K562 (cell line): Measurements from ENCODE around the gene KAZALD1. TPM values are rescaled to one million over a fixed set of nuclear protein-coding genes. Genes with fewer than 3 reads are reported as not detected.

Experiments used
- CBX8 ChIP-seq: fragments of 200-600 bp; sonication (generic); IDR thresholded peaks from 2 replicates; pipeline ENCODE4 v1.6.1; 2012; ENCODE audit warnings: borderline replicate concordance, mixed run types, low read depth, mild to moderate bottlenecking, moderate library complexity, mixed read lengths, low read length, control low read depth, inconsistent platforms; ENCODE audit not compliant: poor library complexity, severe bottlenecking; ENCODE audit errors: extremely low read depth
- CREB1 ChIP-seq, 2 experiments: sonication (generic) in 1 of 2; formaldehyde crosslinking in 1 of 2; IDR thresholded peaks; 2 replicates each; pipeline versions ENCODE4 v1.6.1 to v1.8.0; 2012 to 2022; ENCODE audit warnings: inconsistent platforms in 1 of 2, mild to moderate bottlenecking in 1 of 2, missing genetic modification reagents in 1 of 2, moderate library complexity in 1 of 2
- CUX1 ChIP-seq: fragments of 200-800 bp; sonication (Bioruptor generic); IDR thresholded peaks from 2 replicates; pipeline ENCODE4 v1.6.1; 2016; ENCODE audit warnings: missing genetic modification characterization, missing compliant biosample characterization
- GABPB1 ChIP-seq: sonication (generic); formaldehyde crosslinking; IDR thresholded peaks from 2 replicates; pipeline ENCODE4 v1.8.0; 2022; ENCODE audit warnings: mild to moderate bottlenecking, missing genetic modification reagents
- PML ChIP-seq: IDR thresholded peaks from 2 replicates; pipeline ENCODE4 v1.6.1; 2012; ENCODE audit warnings: low read length, inconsistent platforms
- POLR2G ChIP-seq: fragments of 200-400 bp; formaldehyde crosslinking; IDR thresholded peaks from 2 replicates; pipeline ENCODE4 v1.6.1; 2017; ENCODE audit warnings: low read depth, mild to moderate bottlenecking, antibody characterized with exemption, low read length, moderate library complexity
- RBFOX2 ChIP-seq: fragments of 200-400 bp; formaldehyde crosslinking; IDR thresholded peaks from 2 replicates; pipeline ENCODE4 v1.6.1; 2017; ENCODE audit warnings: low read depth, mild to moderate bottlenecking, low read length, moderate library complexity
- TAF1 ChIP-seq: IDR thresholded peaks from 2 replicates; pipeline ENCODE4 v1.6.1; 2011; ENCODE audit warnings: mild to moderate bottlenecking, low read length, moderate library complexity; ENCODE audit not compliant: insufficient read depth, control insufficient read depth, severe bottlenecking; ENCODE audit errors: extremely low read depth
- ZFX ChIP-seq: sonication (generic); formaldehyde crosslinking; IDR thresholded peaks from 2 replicates; pipeline ENCODE4 v1.8.0; 2022; ENCODE audit warnings: mild to moderate bottlenecking, missing genetic modification reagents, moderate library complexity
- ZNF12 ChIP-seq: sonication (generic); formaldehyde crosslinking; IDR thresholded peaks from 2 replicates; pipeline ENCODE4 v1.4.0; 2020; ENCODE audit warnings: mild to moderate bottlenecking, missing genetic modification reagents
- polyA plus RNA-seq, 8 experiments: library from polyadenylated mRNA; depleted of rRNA in 4 of 8; stranded (reverse) in 5 of 8; unstranded in 3 of 8; fragments of >200 nt; fragmentation: Nextera tagmentation in 2 of 8; fragmentation: Illumina TruSeq in 1 of 8; extraction: Ambion mirVana in 2 of 8; extraction: Trizol in 1 of 8; gene quantifications; 2 replicates each; pipeline versions ENCODE4 v1.2.1 to v1.2.3, GENCODE V29; 2011 to 2014; ENCODE audit warnings: inconsistent platforms in 1 of 8, missing spikeins in 1 of 8
- total RNA-seq, 7 experiments: library from RNA; depleted of rRNA in 6 of 7; stranded (reverse); fragments of >200 nt in 6 of 7; fragmentation: Illumina TruSeq in 2 of 7; extraction: Trizol in 2 of 7; gene quantifications; 2 replicates each; pipeline versions ENCODE4 v1.2.1 to v1.2.3, GENCODE V29; 2011 to 2021; ENCODE audit warnings: low replicate concordance in 1 of 7
- TF ChIP-seq, protein P1 (sequence below): sonication (generic); formaldehyde crosslinking; IDR thresholded peaks from 2 replicates; pipeline ENCODE4 v1.9.0; 2022; ENCODE audit warnings: mild to moderate bottlenecking, missing genetic modification reagents
- TF ChIP-seq, protein P2 (sequence below): fragments of 450-650 bp; IDR thresholded peaks from 2 replicates; pipeline ENCODE4 v1.6.1; 2014; ENCODE audit warnings: low read depth, mild to moderate bottlenecking, moderate library complexity, borderline replicate concordance

Gene KAZALD1
- total and polyA plus RNA-seq, 9 of the 15 experiments (the other 6 are each of a cell fraction or from before 2014, with no cell fraction given): 0.15 to 10.0 (median 4.9) TPM

GRCh38 chr10:101042667-101043362, 19.0 kb upstream of the KAZALD1 start (continued):
- TF ChIP-seq TAF1: peak; percentile 49
- peak; percentile 30; the same call in 1 of the 2 replicates for TF ChIP-seq CREB1 (IDR thresholded peaks at IDR 0.05)
- no peak for TF ChIP-seq CREB1 (CRISPR knock-in tag; IDR thresholded peaks at IDR 0.05)
- no peak for TF ChIP-seq PML
- TF ChIP-seq GABPB1 (CRISPR knock-in tag): peak; percentile 52
- TF ChIP-seq, protein P1, sequence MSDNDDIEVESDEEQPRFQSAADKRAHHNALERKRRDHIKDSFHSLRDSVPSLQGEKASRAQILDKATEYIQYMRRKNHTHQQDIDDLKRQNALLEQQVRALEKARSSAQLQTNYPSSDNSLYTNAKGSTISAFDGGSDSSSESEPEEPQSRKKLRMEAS (CRISPR knock-in tag): no peak
- peak; percentile 71 for TF ChIP-seq POLR2G
- TF ChIP-seq CUX1 (CRISPR knock-in tag): peak; percentile 27; the same call in 1 of the 2 replicates
- TF ChIP-seq, protein P2, sequence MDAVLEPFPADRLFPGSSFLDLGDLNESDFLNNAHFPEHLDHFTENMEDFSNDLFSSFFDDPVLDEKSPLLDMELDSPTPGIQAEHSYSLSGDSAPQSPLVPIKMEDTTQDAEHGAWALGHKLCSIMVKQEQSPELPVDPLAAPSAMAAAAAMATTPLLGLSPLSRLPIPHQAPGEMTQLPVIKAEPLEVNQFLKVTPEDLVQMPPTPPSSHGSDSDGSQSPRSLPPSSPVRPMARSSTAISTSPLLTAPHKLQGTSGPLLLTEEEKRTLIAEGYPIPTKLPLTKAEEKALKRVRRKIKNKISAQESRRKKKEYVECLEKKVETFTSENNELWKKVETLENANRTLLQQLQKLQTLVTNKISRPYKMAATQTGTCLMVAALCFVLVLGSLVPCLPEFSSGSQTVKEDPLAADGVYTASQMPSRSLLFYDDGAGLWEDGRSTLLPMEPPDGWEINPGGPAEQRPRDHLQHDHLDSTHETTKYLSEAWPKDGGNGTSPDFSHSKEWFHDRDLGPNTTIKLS: peak; percentile 69; the same call in 1 of the 2 replicates
- peak; percentile 72 for TF ChIP-seq RBFOX2
- TF ChIP-seq ZFX: peak; percentile 21; the same call in 1 of the 2 replicates
- no peak for TF ChIP-seq CBX8
- TF ChIP-seq ZNF12: no peak
